ENCODE data around the gene ECHS1. TPM values are rescaled to one million over a fixed set of nuclear protein-coding genes. Genes with fewer than 3 reads are reported as not detected.

The ECHS1 gene
- total and polyA plus RNA-seq, 8 donors = 71.0 to 87.1 (median 76.7) TPM

DNA sequence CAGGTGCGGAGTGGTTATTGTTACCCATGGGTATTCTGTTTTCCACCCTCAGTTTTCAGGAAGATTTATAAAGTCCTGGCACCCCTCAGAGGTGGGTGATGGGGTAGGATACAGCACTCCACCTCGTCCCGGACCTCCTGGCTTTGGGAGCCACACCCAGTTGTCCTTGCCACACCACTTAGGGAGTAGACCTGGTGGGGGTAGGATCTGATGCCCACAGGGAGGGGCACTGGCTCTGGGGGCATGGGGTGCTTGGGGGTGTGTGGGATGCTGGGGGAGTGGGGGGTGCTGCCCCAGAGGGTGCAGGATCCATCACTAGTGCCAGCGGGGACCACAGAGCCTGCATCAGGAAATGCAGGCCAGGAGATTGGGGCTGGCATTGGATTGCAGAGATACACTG, 60.0 kb downstream of the ECHS1 start:
- no peaks in the 10 kb centered on the region for H3K9me3 ChIP-seq
- TF ChIP-seq, protein P1, sequence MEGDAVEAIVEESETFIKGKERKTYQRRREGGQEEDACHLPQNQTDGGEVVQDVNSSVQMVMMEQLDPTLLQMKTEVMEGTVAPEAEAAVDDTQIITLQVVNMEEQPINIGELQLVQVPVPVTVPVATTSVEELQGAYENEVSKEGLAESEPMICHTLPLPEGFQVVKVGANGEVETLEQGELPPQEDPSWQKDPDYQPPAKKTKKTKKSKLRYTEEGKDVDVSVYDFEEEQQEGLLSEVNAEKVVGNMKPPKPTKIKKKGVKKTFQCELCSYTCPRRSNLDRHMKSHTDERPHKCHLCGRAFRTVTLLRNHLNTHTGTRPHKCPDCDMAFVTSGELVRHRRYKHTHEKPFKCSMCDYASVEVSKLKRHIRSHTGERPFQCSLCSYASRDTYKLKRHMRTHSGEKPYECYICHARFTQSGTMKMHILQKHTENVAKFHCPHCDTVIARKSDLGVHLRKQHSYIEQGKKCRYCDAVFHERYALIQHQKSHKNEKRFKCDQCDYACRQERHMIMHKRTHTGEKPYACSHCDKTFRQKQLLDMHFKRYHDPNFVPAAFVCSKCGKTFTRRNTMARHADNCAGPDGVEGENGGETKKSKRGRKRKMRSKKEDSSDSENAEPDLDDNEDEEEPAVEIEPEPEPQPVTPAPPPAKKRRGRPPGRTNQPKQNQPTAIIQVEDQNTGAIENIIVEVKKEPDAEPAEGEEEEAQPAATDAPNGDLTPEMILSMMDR (IDR thresholded peaks at IDR 0.05) = no peak
- ATAC-seq = no peak
- intact Hi-C loops (cut with DNase I) = no loop called here
- peaks cover 6 to 14% of the 10 kb centered on the region in 2 donors for H3K4me1 ChIP-seq
- peaks cover 0 to 32% of the 10 kb centered on the region in 2 donors for H3K36me3 ChIP-seq
- peak in 1 of 4 donors; percentile 20 for DNase-seq
- no peaks in the 10 kb centered on the region for H3K27me3 ChIP-seq
- no peak overlapping the region for H3K27ac ChIP-seq
- no peak overlapping the region for H3K4me3 ChIP-seq

DNA sequence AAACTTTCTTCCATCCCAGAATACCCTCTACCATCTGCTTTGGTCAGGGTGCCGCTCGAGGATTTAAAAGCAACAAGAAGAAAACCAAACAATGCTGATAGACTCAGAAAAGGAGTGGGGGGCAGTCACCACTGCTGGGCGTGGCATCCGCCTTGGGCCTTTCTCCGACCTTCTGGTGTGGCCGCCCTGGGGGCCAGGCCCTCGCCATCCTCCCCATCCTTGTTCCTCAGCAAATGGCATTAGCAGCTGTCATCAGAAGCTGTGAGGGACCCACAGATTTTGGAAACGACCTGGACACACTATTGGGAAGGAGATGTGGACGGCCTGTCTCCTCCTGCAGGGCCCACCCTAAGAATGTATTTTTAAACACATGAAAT, 60.4 kb downstream of the ECHS1 start:
- H3K27ac ChIP-seq = no peak overlapping the region
- peak in 1 of 4 donors; percentile 43 for DNase-seq
- H3K36me3 ChIP-seq = peaks cover 0 to 32% of the 10 kb centered on the region in 2 donors
- H3K4me3 ChIP-seq = no peak overlapping the region
- H3K4me1 ChIP-seq = peaks cover 7 to 17% of the 10 kb centered on the region in 2 donors
- intact Hi-C loops (cut with DNase I) = no loop called here
- no peak for ATAC-seq
- H3K9me3 ChIP-seq = no peaks in the 10 kb centered on the region
- no peaks in the 10 kb centered on the region for H3K27me3 ChIP-seq
- TF ChIP-seq, protein P1 (IDR thresholded peaks at IDR 0.05) = no peak

Small RNA genes within 50 kb of the gene (microRNA-seq; reads per million reads assigned to microRNA genes)
- 0.50 to 1.2 reads per million in 2 donors for gene MIR3944

Other genes with a start within 250 kb of the ECHS1 start
- 10 to 100 TPM in 1 of 2 donors, 1 to 10 TPM in 1; 8.4 to 10.4 TPM for gene KNDC1, start 213.1 kb downstream of the ECHS1 start, total RNA-seq
- gene KNDC1, start 213.1 kb downstream of the ECHS1 start, polyA plus RNA-seq (ENCODE audit: insufficient read length in 6 of 6) = 1 to 10 TPM; 2.5 to 4.6 (median 3.8) TPM
- gene UTF1, start 143.1 kb downstream of the ECHS1 start, total RNA-seq = not detected
- gene UTF1, start 143.1 kb downstream of the ECHS1 start, polyA plus RNA-seq (ENCODE audit: insufficient read length in 6 of 6) = not detected
- 1 to 10 TPM; 1.3 to 4.1 TPM for gene VENTX, start 135.5 kb downstream of the ECHS1 start, total RNA-seq
- under 1 TPM; 0.14 to 0.51 (median 0.23) TPM for gene VENTX, start 135.5 kb downstream of the ECHS1 start, polyA plus RNA-seq (ENCODE audit: insufficient read length in 6 of 6)
- gene ADAM8, start 96.5 kb downstream of the ECHS1 start, total RNA-seq = 10 to 100 TPM; 16.2 to 45.3 TPM
- gene ADAM8, start 96.5 kb downstream of the ECHS1 start, polyA plus RNA-seq (ENCODE audit: insufficient read length in 6 of 6) = 1 to 10 TPM; 1.9 to 4.4 (median 2.9) TPM
- 10 to 100 TPM; 47.2 to 62.3 TPM for gene TUBGCP2, start 64.5 kb downstream of the ECHS1 start, total RNA-seq
- gene TUBGCP2, start 64.5 kb downstream of the ECHS1 start, polyA plus RNA-seq (ENCODE audit: insufficient read length in 6 of 6) = 10 to 100 TPM; 44.2 to 60.7 (median 52.1) TPM
- gene ZNF511, start 64.4 kb downstream of the ECHS1 start, total RNA-seq = 10 to 100 TPM; 34.3 to 48.5 TPM
- 10 to 100 TPM; 38.2 to 47.8 (median 42.3) TPM for gene ZNF511, start 64.4 kb downstream of the ECHS1 start, polyA plus RNA-seq (ENCODE audit: insufficient read length in 6 of 6)
- not detected for gene CALY, start 36.5 kb downstream of the ECHS1 start, total RNA-seq
- gene CALY, start 36.5 kb downstream of the ECHS1 start, polyA plus RNA-seq (ENCODE audit: insufficient read length in 6 of 6) = under 1 TPM in 3 of 6 donors, not detected in 3; 0.22 to 0.55 (median 0.27) TPM
- gene PRAP1, start 26.0 kb downstream of the ECHS1 start, total RNA-seq = not detected
- gene PRAP1, start 26.0 kb downstream of the ECHS1 start, polyA plus RNA-seq (ENCODE audit: insufficient read length in 6 of 6) = under 1 TPM in 4 of 6 donors, not detected in 2; 0.31 to 0.66 (median 0.39) TPM
- gene FUOM, start 15.3 kb downstream of the ECHS1 start, total RNA-seq = 10 to 100 TPM; 12.1 to 24.1 TPM
- 10 to 100 TPM in 1 of 6 donors, 1 to 10 TPM in 5; 6.2 to 10.9 (median 8.7) TPM for gene FUOM, start 15.3 kb downstream of the ECHS1 start, polyA plus RNA-seq (ENCODE audit: insufficient read length in 6 of 6)
- 1 to 10 TPM; 5.7 to 7.1 TPM for gene PAOX, start 5.9 kb upstream of the ECHS1 start, total RNA-seq
- gene PAOX, start 5.9 kb upstream of the ECHS1 start, polyA plus RNA-seq (ENCODE audit: insufficient read length in 6 of 6) = 1 to 10 TPM; 5.1 to 7.9 (median 6.5) TPM
- 10 to 100 TPM; 31.5 to 46.5 TPM for gene MTG1, start 20.8 kb upstream of the ECHS1 start, total RNA-seq
- gene MTG1, start 20.8 kb upstream of the ECHS1 start, polyA plus RNA-seq (ENCODE audit: insufficient read length in 6 of 6) = 10 to 100 TPM; 52.3 to 75.1 (median 61.6) TPM
- gene SPRN, start 51.3 kb upstream of the ECHS1 start, total RNA-seq = under 1 TPM in 1 of 2 donors, not detected in 1; 0.52 TPM
- 1 to 10 TPM; 2.8 to 6.4 (median 3.6) TPM for gene SPRN, start 51.3 kb upstream of the ECHS1 start, polyA plus RNA-seq (ENCODE audit: insufficient read length in 6 of 6)
- 1 to 10 TPM; 1.2 to 1.7 TPM for gene SCART1, start 80.6 kb upstream of the ECHS1 start, total RNA-seq
- gene SCART1, start 80.6 kb upstream of the ECHS1 start, polyA plus RNA-seq (ENCODE audit: insufficient read length in 6 of 6) = 1 to 10 TPM; 1.8 to 3.3 (median 2.7) TPM
- 1 to 10 TPM in 1 of 2 donors, under 1 TPM in 1; 0.68 to 2.2 TPM for gene CYP2E1, start 154.0 kb upstream of the ECHS1 start, total RNA-seq
- gene CYP2E1, start 154.0 kb upstream of the ECHS1 start, polyA plus RNA-seq (ENCODE audit: insufficient read length in 6 of 6) = 1 to 10 TPM; 1.5 to 3.2 (median 1.9) TPM
- under 1 TPM; 0.47 to 0.90 TPM for gene SYCE1, start 192.2 kb upstream of the ECHS1 start, total RNA-seq
- under 1 TPM in 3 of 6 donors, not detected in 3; 0.10 to 0.21 (median 0.18) TPM for gene SYCE1, start 192.2 kb upstream of the ECHS1 start, polyA plus RNA-seq (ENCODE audit: insufficient read length in 6 of 6)